NCI-H510A treated with DMSO at 0.1 percent for 48 hours (cell line): ENCODE data around the gene CIDEC.
A peak's percentile ranks its signal among the peaks of the same experiment; 100 is the strongest.

ENCODE experiments used
- DNase-seq: peaks from one replicate; lab custom pipeline; 2025; lab: John Stamatoyannopoulos, UW

The CIDEC gene

GRCh38 chr3:9843715-9844438 lies 36.2 kb downstream of the CIDEC start, which contains the start of gene RPUSD3:
RPUSD3 (minus strand) TSS chr3:9844008; CDS start chr3:9843990, 18 bp downstream.
- peak; percentile 44 for DNase-seq

GRCh38 chr3:9841015-9841414 lies 39.0 kb downstream of the CIDEC start:
- no peak for DNase-seq

GRCh38 chr3:9838856-9839255 lies 41.2 kb downstream of the CIDEC start:
- DNase-seq = no peak

- DNase-seq = no peak
Observed at GRCh38 chr3:9837701-9838582, 42.1 kb downstream of the CIDEC start.

GRCh38 chr3:9834520-9835380 lies 45.3 kb downstream of the CIDEC start:
- DNase-seq = no peak

GRCh38 chr3:9833078-9833477 lies 47.0 kb downstream of the CIDEC start:
- no peak for DNase-seq

GRCh38 chr3:9831253-9831652 lies 48.8 kb downstream of the CIDEC start:
- no peak for DNase-seq

- DNase-seq = no peak
Observed at GRCh38 chr3:9828801-9829755, 51.0 kb downstream of the CIDEC start.

GRCh38 chr3:9826815-9827573 lies 53.1 kb downstream of the CIDEC start:
- DNase-seq = no peak

- DNase-seq = no peak
Observed at GRCh38 chr3:9825451-9826040, 54.5 kb downstream of the CIDEC start.

GRCh38 chr3:9820946-9821345 lies 59.1 kb downstream of the CIDEC start:
- DNase-seq = peak; percentile 1

- DNase-seq = no peak
Observed at GRCh38 chr3:9820543-9820942, 59.5 kb downstream of the CIDEC start.

GRCh38 chr3:9818666-9819335 lies 61.3 kb downstream of the CIDEC start:
- DNase-seq = no peak

GRCh38 chr3:9817436-9817835 lies 62.6 kb downstream of the CIDEC start:
- DNase-seq = no peak
